HG02642 (cell line): ENCODE measurements around the gene CTSE.
"Not testable (repeated sequence)": the region's sequence is repeated elsewhere in the genome, so short reads cannot be mapped to it uniquely, and the experiment has no call there.

Experiments used
- ATAC-seq: cut with Tn5 transposase; IDR thresholded peaks from one replicate; pipeline ENCODE4 v1.9.1; 2021; ENCODE audit warnings: mild to moderate bottlenecking; ENCODE audit not compliant: unreplicated experiment, poor library complexity

The CTSE gene

GRCh38 chr1:205998457-205999241 is 25.0 kb downstream of the CTSE start:
- ATAC-seq, result no peak

- not testable (repeated sequence) for ATAC-seq
Observed at GRCh38 chr1:205996641-205997040, 27.1 kb downstream of the CTSE start.

GRCh38 chr1:205994346-205994745 is 29.3 kb downstream of the CTSE start:
- ATAC-seq, result no peak

- ATAC-seq, result no peak
Observed at GRCh38 chr1:205993068-205993467, 30.6 kb downstream of the CTSE start.

GRCh38 chr1:205992218-205992882 is 31.3 kb downstream of the CTSE start:
- no peak for ATAC-seq

GRCh38 chr1:205991237-205991636 is 32.5 kb downstream of the CTSE start:
- no peak for ATAC-seq

- no peak for ATAC-seq
Observed at GRCh38 chr1:205990226-205990625, 33.5 kb downstream of the CTSE start.

GRCh38 chr1:205989786-205990185 is 33.9 kb downstream of the CTSE start:
- no peak for ATAC-seq

GRCh38 chr1:205988585-205988995 is 35.1 kb downstream of the CTSE start:
- no peak for ATAC-seq

GRCh38 chr1:205986861-205987260 is 36.8 kb downstream of the CTSE start:
- ATAC-seq, result no peak

GRCh38 chr1:205986292-205986691 is 37.4 kb downstream of the CTSE start:
- no peak for ATAC-seq

- ATAC-seq, result no peak
Observed at GRCh38 chr1:205985330-205986005, 38.2 kb downstream of the CTSE start.

GRCh38 chr1:205983925-205984725 is 39.6 kb downstream of the CTSE start:
- ATAC-seq, result peak; percentile 72

- no peak for ATAC-seq
Observed at GRCh38 chr1:205981257-205981656, 42.4 kb downstream of the CTSE start.

- no peak for ATAC-seq
Observed at GRCh38 chr1:205980237-205980870, 43.3 kb downstream of the CTSE start.

GRCh38 chr1:205979301-205979700 is 44.4 kb downstream of the CTSE start:
- ATAC-seq, result no peak

GRCh38 chr1:205978676-205979075 is 45.0 kb downstream of the CTSE start:
- no peak for ATAC-seq

GRCh38 chr1:205977402-205978014 is 46.2 kb downstream of the CTSE start:
- ATAC-seq, result no peak

- no peak for ATAC-seq
Observed at GRCh38 chr1:205976708-205977401, 46.8 kb downstream of the CTSE start.
